Measurements from ENCODE around the gene PKD1.

PKD1 gene

GRCh38 chr16:2086812-2087747 lies 48.6 kb downstream of the PKD1 start:
- ATAC-seq, result no peak

GRCh38 chr16:2086106-2086742 lies 49.5 kb downstream of the PKD1 start:
- ATAC-seq, result no peak

- ATAC-seq, result no peak
These were observed 50.0 kb downstream of the PKD1 start for GRCh38 chr16:2085669-2086068.

- no peak for ATAC-seq
These were observed 50.6 kb downstream of the PKD1 start for GRCh38 chr16:2084895-2085625.

GRCh38 chr16:2083876-2084780 lies 51.6 kb downstream of the PKD1 start:
- no peak for ATAC-seq

GRCh38 chr16:2083409-2083808 lies 52.3 kb downstream of the PKD1 start:
- ATAC-seq, result no peak

- no peak for ATAC-seq
These were observed 52.7 kb downstream of the PKD1 start for GRCh38 chr16:2082983-2083364.

GRCh38 chr16:2082171-2082982 lies 53.3 kb downstream of the PKD1 start:
- no peak for ATAC-seq

GRCh38 chr16:2081201-2082084 lies 54.3 kb downstream of the PKD1 start:
- no peak for ATAC-seq

GRCh38 chr16:2079991-2080390 lies 55.7 kb downstream of the PKD1 start:
- ATAC-seq, result no peak

GRCh38 chr16:2079311-2079800 lies 56.3 kb downstream of the PKD1 start:
- no peak for ATAC-seq

- ATAC-seq, result no peak
These were observed 57.0 kb downstream of the PKD1 start for GRCh38 chr16:2078691-2079090.

- no peak for ATAC-seq
These were observed 57.6 kb downstream of the PKD1 start for GRCh38 chr16:2078096-2078495.

- no peak for ATAC-seq
These were observed 58.0 kb downstream of the PKD1 start for GRCh38 chr16:2077696-2078095.

- ATAC-seq, result no peak
These were observed 58.7 kb downstream of the PKD1 start for GRCh38 chr16:2077016-2077415.

- no peak for ATAC-seq
These were observed 59.4 kb downstream of the PKD1 start for GRCh38 chr16:2076072-2076865.

- no peak for ATAC-seq
These were observed 60.1 kb downstream of the PKD1 start for GRCh38 chr16:2075631-2076030.

- no peak for ATAC-seq
These were observed 61.6 kb downstream of the PKD1 start for GRCh38 chr16:2074071-2074470.

GRCh38 chr16:2072926-2073325 lies 62.8 kb downstream of the PKD1 start:
- no peak for ATAC-seq
